RWPE1 (cell line): ENCODE measurements around the gene RPL13A.

ENCODE experiments used
- CTCF ChIA-PET: fragments of 350-600 bp; sonication (Branson Sonifier 250); formaldehyde crosslinking; extraction: SDS; loops from one replicate; lab custom pipeline; 2021; lab: Yijun Ruan, JAX
- POLR2A ChIA-PET: fragments of 400-600 bp; formaldehyde crosslinking; extraction: SDS; loops from one replicate; lab custom pipeline; 2020; ENCODE audit warnings: antibody characterized with exemption; ENCODE audit not compliant: low non-redundant PET; lab: Yijun Ruan, JAX
- DNase-seq: peaks from one replicate; pipeline ENCODE4 v3.0.0; 2012; ENCODE audit warnings: low spot score
- H3K27ac ChIP-seq: fragments of 450-650 bp; 2 replicates; pipeline ENCODE4 v1.5.1; 2017
- CTCF ChIP-seq: fragments of 450-650 bp; conservative IDR thresholded peaks from 2 replicates; pipeline ENCODE4 v1.5.1; 2017; ENCODE audit warnings: low read depth, mild to moderate bottlenecking

RPL13A gene

GRCh38 chr19:49536921-49537462 is 49.6 kb downstream of the RPL13A start:
- DNase-seq = no peak
- POLR2A ChIA-PET = no interaction called here
- H3K27ac ChIP-seq = no peak overlapping the region
- no peak for TF ChIP-seq CTCF
- CTCF ChIA-PET = interaction anchor here (0.6 to 0.7 kb wide), 2 partner anchors 22 to 27 kb away, joined by 4 read pairs; no protein-coding TSS in a partner anchor

GRCh38 chr19:49538643-49539042 is 51.2 kb downstream of the RPL13A start:
- no peak overlapping the region for H3K27ac ChIP-seq
- no peak for DNase-seq
- ChIA-PET POLR2A (interaction anchor here (0.6 kb wide), 1 partner anchor 13 kb away, joined by 10 read pairs; no protein-coding TSS in a partner anchor), CTCF (interaction anchor here (0.7 kb wide), 1 partner anchor 29 kb away, joined by 5 read pairs; no protein-coding TSS in a partner anchor)
- TF ChIP-seq CTCF = no peak

GRCh38 chr19:49539192-49539952 is 52.0 kb downstream of the RPL13A start:
- H3K27ac ChIP-seq = no peak overlapping the region
- no peak for DNase-seq
- ChIA-PET CTCF (no interaction called here), POLR2A (no interaction called here)
- TF ChIP-seq CTCF = no peak
